Activated naive CD8-positive, alpha-beta T cell treated with anti-CD3 and anti-CD28 coated beads, Interleukin-2, amount 10 ng/mL, durations not matched to agents 7 days and 5 days (primary cell): ENCODE results near the gene FSHB. TPM values are rescaled to one million over a fixed set of nuclear protein-coding genes. Genes with fewer than 3 reads are reported as not detected.
"Not testable (repeated sequence)": the region's sequence is repeated elsewhere in the genome, so short reads cannot be mapped to it uniquely, and the experiment has no call there.

ENCODE experiments used
- ATAC-seq: fragments of 150-1000 bp; cut with Tn5 transposase; one replicate; pipeline ENCODE4 v1.10.0; 2021; ENCODE audit warnings: low read depth, moderate library complexity
- POLR2A ChIA-PET: fragments of 350-600 bp; sonication (Branson Sonifier 250); formaldehyde crosslinking; loops from one replicate; lab custom pipeline; 2021; ENCODE audit warnings: antibody characterized with exemption; lab: Charles Lee
- DNase-seq: peaks from one replicate; pipeline ENCODE4 v3.0.0; 2021
- H3K27ac Mint-ChIP-seq: one replicate; pipeline ENCODE4 v1.8.0; 2022; ENCODE audit warnings: mild to moderate bottlenecking, mixed read lengths
- H3K27me3 Mint-ChIP-seq: one replicate; pipeline ENCODE4 v1.8.0; 2022; ENCODE audit warnings: mild to moderate bottlenecking, moderate library complexity, mixed read lengths
- H3K36me3 Mint-ChIP-seq: one replicate; pipeline ENCODE4 v1.8.0; 2021; ENCODE audit warnings: mild to moderate bottlenecking, mixed read lengths
- H3K4me1 Mint-ChIP-seq: one replicate; pipeline ENCODE4 v1.8.0; 2021; ENCODE audit warnings: mixed read lengths
- H3K4me3 Mint-ChIP-seq: one replicate; pipeline ENCODE4 v1.8.0; 2022; ENCODE audit warnings: mild to moderate bottlenecking, moderate library complexity, mixed read lengths
- H3K9me3 Mint-ChIP-seq: one replicate; pipeline ENCODE4 v1.8.0; 2021; ENCODE audit warnings: mixed read lengths
- total RNA-seq, 2 experiments: library from RNA; stranded (reverse); gene quantifications; one replicate each; pipeline ENCODE4 v1.2.3, GENCODE V29; 2021

FSHB gene
- not detected for total RNA-seq

DNA sequence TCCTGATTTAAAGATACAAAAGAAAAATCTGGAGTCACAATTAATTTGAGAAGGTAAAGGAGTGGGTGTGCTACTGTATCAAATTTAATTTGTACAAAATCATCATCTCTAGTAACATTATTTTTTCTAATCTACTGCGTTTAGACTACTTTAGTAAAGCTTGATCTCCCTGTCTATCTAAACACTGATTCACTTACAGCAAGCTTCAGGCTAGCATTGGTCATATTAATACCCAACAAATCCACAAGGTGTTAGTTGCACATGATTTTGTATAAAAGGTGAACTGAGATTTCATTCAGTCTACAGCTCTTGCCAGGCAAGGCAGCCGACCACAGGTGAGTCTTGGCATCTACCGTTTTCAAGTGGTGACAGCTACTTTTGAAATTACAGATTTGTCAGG is at the start of gene FSHB:
Gene FSHB (plus strand): TSS at position 301 of the 400 bp plus-strand sequence. CDS start 889 bp downstream, outside the sequence.
- H3K27ac Mint-ChIP-seq, result no peak within 1 kb of the TSS
- peaks cover 6% of the 10 kb centered on the region for H3K27me3 Mint-ChIP-seq
- H3K9me3 Mint-ChIP-seq, result peaks cover 4% of the 10 kb centered on the region
- peaks cover 4% of the 10 kb centered on the region for H3K36me3 Mint-ChIP-seq
- ATAC-seq, result no peak
- DNase-seq, result no peak
- POLR2A ChIA-PET, result no interaction called here
- no peaks in the 10 kb centered on the region for H3K4me1 Mint-ChIP-seq
- H3K4me3 Mint-ChIP-seq, result no peak within 1 kb of the TSS

- no peak overlapping the region for H3K27ac Mint-ChIP-seq
- H3K36me3 Mint-ChIP-seq, result no peaks in the 10 kb centered on the region
- ATAC-seq, result no peak
- peaks cover 2% of the 10 kb centered on the region for H3K27me3 Mint-ChIP-seq
- POLR2A ChIA-PET, result no interaction called here
- no peak overlapping the region for H3K4me3 Mint-ChIP-seq
- no peaks in the 10 kb centered on the region for H3K9me3 Mint-ChIP-seq
- no peaks in the 10 kb centered on the region for H3K4me1 Mint-ChIP-seq
- DNase-seq, result no peak
These were observed 44.1 kb upstream of the FSHB start for GRCh38 chr11:30186748-30187147.

DNA sequence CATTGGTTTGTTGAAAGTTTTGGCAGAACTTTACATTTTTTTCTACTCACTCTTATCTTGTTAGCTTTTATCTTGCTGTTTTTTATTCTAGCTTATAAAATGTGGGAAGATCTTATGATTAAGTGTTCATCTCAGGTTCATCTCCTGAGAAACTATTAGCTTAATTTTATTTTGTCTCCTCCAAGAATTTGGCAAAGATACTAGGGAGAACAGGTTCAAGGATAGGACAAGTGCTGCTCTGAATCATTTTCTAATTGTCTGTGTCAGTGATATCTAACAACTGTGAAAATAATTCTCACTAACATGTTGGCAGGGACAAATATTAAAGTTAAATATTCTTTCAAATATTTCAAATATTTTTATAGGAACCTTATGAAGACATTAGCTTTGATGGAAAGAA is 38.2 kb upstream of the FSHB start:
- H3K4me3 Mint-ChIP-seq, result no peak overlapping the region
- H3K4me1 Mint-ChIP-seq, result no peaks in the 10 kb centered on the region
- no peak overlapping the region for H3K27ac Mint-ChIP-seq
- ATAC-seq (no peak), DNase-seq (no peak)
- H3K27me3 Mint-ChIP-seq, result peaks cover 10% of the 10 kb centered on the region
- H3K9me3 Mint-ChIP-seq, result no peaks in the 10 kb centered on the region
- H3K36me3 Mint-ChIP-seq, result no peaks in the 10 kb centered on the region
- POLR2A ChIA-PET, result no interaction called here

DNA sequence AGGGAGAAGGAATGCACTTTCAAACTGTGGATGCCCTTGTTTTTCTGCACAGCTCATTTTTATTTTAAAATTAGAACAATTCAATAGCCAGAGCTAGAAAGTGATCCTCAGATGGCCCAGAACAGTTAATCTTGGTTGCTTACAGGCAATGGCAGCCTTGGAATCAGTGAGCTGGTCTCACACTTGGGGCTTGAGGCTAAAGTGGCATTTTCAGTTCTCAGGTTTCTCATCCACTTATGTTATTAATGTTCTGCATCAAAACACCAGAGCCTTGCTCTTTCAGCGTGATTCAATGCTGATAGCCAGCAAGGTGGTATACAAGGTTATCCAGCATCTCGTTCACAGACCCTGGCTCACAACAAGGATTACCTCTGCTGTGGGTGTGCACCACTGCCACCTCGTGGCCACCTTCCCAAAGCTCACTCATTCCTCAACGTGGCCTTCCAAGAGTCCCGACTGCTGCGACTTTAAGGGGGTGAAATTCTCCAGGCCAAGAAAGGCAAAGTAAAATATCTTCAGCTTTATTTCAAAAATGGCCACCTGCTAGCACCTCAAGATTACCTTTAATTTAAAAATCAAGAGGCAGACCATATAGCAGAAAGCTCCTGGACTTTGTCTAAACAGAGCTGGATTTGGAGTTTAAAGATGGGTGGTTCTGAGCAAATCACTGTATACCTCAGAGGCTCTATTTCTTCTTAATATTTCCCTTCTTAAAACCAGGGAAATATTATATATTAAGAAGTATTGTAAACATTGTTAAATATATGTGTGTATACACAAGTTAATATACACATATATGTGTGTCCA is 34.2 kb upstream of the FSHB start:
- peak; percentile 65 for ATAC-seq
- H3K36me3 Mint-ChIP-seq, result no peaks in the 10 kb centered on the region
- POLR2A ChIA-PET, result no interaction called here
- no peak overlapping the region for H3K4me3 Mint-ChIP-seq
- no peaks in the 10 kb centered on the region for H3K4me1 Mint-ChIP-seq
- peaks cover 8% of the 10 kb centered on the region for H3K27me3 Mint-ChIP-seq
- H3K27ac Mint-ChIP-seq, result no peak overlapping the region
- DNase-seq, result peak; percentile 56
- H3K9me3 Mint-ChIP-seq, result peaks cover 5% of the 10 kb centered on the region

DNA sequence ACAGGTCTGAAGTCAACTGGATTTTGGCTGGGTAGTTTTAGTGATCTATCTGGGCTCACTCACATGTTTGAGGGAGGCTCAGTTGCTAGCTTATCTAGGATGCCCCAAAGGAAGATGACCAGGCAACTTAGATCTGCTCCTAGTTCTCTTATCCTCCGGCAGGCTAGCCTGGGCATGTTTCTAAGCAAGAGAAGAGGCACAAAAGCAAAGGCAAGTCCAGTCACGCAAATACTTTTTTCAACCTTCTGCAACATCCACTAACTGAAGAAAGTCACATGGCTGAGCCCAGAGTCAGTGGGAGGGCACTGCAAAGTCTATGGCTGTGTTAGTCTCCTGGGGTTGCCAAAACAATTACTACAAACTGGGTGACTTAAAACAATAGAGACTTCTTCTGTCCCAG is 32.9 kb upstream of the FSHB start:
- POLR2A ChIA-PET, result no interaction called here
- no peak for ATAC-seq

DNA sequence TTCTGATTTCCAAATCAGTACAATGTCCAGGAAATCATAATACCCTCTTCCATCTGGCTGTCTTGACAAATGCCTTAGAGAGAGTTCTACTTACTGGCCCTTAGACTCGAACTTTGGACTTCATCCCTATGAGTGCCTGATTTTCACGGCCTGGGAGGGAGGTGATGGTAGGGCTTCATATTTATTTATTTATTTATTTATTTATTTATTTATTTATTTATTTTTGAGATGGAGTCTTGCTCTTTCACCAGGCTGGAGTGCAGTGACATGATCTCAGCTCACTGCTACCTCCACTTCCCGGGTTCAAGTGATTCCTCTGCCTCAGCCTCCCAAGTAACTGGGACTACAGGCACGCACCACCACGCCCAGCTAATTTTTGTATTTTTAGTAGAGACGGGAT is 27.8 kb upstream of the FSHB start:
- ATAC-seq, H3K27me3 Mint-ChIP-seq, DNase-seq, POLR2A ChIA-PET, H3K4me1 Mint-ChIP-seq, H3K9me3 Mint-ChIP-seq, H3K36me3 Mint-ChIP-seq, H3K27ac Mint-ChIP-seq, H3K4me3 Mint-ChIP-seq: not testable (repeated sequence)

More for the DNA sequence above, 32.9 kb upstream of the FSHB start:
- Mint-ChIP-seq H3K36me3 (no peaks in the 10 kb centered on the region), H3K27me3 (peaks cover 8% of the 10 kb centered on the region), H3K4me1 (no peaks in the 10 kb centered on the region), H3K4me3 (no peak overlapping the region), H3K27ac (no peak overlapping the region), H3K9me3 (peaks cover 5% of the 10 kb centered on the region)
- no peak for DNase-seq

GRCh38 chr11:30203850-30204249 is 27.0 kb upstream of the FSHB start:
- POLR2A ChIA-PET, result no interaction called here
- H3K9me3 Mint-ChIP-seq, result peaks cover 5% of the 10 kb centered on the region
- H3K27ac Mint-ChIP-seq, result no peak overlapping the region
- ATAC-seq (no peak), DNase-seq (no peak)
- no peaks in the 10 kb centered on the region for H3K4me1 Mint-ChIP-seq
- peaks cover 2% of the 10 kb centered on the region for H3K27me3 Mint-ChIP-seq
- no peak overlapping the region for H3K4me3 Mint-ChIP-seq
- H3K36me3 Mint-ChIP-seq, result no peaks in the 10 kb centered on the region

DNA sequence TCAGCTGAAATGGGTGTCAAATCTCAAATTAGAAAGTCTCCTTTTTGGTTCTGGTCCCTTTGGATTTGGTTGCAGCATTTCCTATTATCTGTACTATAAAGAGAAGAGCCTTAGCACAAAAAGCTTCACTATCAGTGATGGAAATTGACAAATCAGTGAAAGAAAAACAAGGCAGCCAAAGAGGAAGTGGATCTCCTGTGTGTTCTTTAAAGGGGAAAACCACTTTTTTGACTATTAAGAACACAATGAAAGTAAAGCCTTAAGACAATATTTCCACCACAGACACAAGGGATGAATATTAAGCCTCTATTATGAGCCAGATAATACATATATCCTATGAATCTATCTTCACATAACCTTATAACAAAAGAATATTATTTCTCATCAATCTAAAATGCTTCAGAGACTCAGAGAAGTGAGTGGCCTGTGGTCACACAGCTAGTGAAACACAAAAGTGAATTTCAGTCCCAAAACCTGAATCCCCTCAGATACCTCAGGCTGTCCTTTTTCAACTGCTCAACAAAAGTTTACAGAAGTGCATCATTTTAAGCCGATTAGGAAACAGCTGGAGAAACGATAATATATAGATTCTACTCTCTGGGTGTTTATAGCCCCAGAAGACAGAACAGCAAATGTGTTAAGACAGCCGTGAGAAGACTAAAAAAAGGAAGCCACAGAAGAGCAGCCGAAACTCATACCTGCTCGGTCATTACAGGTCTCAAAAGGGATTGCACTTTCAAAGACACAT is 24.4 kb upstream of the FSHB start:
- Mint-ChIP-seq H3K27ac (no peak overlapping the region), H3K4me1 (no peaks in the 10 kb centered on the region), H3K27me3 (peaks cover 2% of the 10 kb centered on the region), H3K4me3 (no peak overlapping the region), H3K36me3 (no peaks in the 10 kb centered on the region), H3K9me3 (no peaks in the 10 kb centered on the region)
- DNase-seq (no peak), ATAC-seq (no peak)
- POLR2A ChIA-PET, result no interaction called here

DNA sequence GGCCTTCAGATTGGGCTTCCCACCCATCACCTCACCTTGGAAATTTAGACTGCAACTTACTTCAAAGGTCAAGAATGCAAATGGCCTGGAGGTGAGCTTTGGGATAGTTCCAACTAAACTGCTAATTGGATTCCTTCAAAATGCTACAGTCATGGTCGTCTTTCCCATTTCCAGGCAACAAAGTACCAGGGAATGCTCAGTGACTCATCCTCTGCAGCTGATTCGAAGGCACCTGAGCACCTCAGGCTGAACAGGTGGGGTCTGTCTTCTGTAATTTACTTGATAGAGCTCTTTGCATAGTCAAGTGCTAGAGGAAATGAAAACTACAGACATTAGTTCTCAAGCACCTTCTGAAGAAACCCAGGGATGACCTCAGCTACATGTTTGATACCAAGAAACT is 20.5 kb upstream of the FSHB start:
- H3K27me3 Mint-ChIP-seq, result no peaks in the 10 kb centered on the region
- H3K36me3 Mint-ChIP-seq, result no peaks in the 10 kb centered on the region
- no peak overlapping the region for H3K27ac Mint-ChIP-seq

DNA sequence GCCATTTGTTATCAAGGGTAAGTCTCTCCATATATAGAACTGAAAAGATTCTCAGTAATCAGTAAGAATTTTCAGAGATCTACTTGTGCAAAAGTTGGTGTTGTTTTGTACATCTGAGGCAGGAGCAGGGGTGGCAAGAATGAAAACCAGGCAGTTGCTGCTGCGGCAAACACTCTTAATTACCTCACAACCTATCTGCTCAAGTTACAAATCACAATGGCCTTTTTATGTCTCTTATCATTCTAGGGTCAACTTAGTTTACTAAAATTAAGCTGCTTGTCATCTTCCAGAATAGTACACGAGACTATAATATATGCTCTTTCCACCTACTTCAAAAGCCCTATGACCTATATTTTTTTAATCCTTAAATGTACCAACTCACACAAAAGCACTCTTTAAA is 14.3 kb upstream of the FSHB start:
- DNase-seq, result no peak
- H3K4me3 Mint-ChIP-seq, result no peak overlapping the region
- no peak for ATAC-seq
- H3K27me3 Mint-ChIP-seq, result no peaks in the 10 kb centered on the region
- H3K36me3 Mint-ChIP-seq, result no peaks in the 10 kb centered on the region
- H3K4me1 Mint-ChIP-seq, result no peaks in the 10 kb centered on the region
- H3K9me3 Mint-ChIP-seq, result no peaks in the 10 kb centered on the region
- H3K27ac Mint-ChIP-seq, result no peak overlapping the region
- POLR2A ChIA-PET, result no interaction called here

More for the DNA sequence above, 20.5 kb upstream of the FSHB start:
- ATAC-seq (no peak), DNase-seq (no peak)
- no peaks in the 10 kb centered on the region for H3K9me3 Mint-ChIP-seq
- H3K4me1 Mint-ChIP-seq, result no peaks in the 10 kb centered on the region
- H3K4me3 Mint-ChIP-seq, result no peak overlapping the region
- POLR2A ChIA-PET, result no interaction called here

DNA sequence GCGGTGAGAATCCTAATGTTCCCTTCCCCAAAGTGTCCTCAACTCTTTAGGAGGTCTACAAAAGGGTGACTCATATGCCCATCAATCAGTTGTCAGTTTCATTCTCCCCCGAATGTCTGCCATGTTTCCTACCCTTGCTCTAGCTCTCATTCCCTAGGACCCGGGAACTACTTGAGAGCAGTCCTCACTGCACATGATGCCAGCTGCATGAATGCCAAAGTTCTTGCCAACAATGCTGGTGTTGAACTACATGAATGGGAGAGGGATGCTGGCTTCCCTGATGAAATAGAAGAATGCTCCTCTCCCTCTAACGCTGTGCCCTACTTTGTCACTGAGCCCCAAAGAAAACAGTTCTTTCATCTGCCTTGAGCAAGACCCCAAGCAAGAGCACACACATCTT is 12.5 kb upstream of the FSHB start:
- ATAC-seq, result no peak
- no peak overlapping the region for H3K27ac Mint-ChIP-seq
- H3K4me1 Mint-ChIP-seq, result no peaks in the 10 kb centered on the region
- DNase-seq, result no peak
- no peak overlapping the region for H3K4me3 Mint-ChIP-seq
- H3K9me3 Mint-ChIP-seq, result no peaks in the 10 kb centered on the region
- H3K36me3 Mint-ChIP-seq, result no peaks in the 10 kb centered on the region
- H3K27me3 Mint-ChIP-seq, result no peaks in the 10 kb centered on the region
- POLR2A ChIA-PET, result no interaction called here

- ATAC-seq, result no peak
- H3K36me3 Mint-ChIP-seq, result peaks cover 4% of the 10 kb centered on the region
These were observed 5.2 kb upstream of the FSHB start for GRCh38 chr11:30225642-30226041.

GRCh38 chr11:30228323-30228884 is 2.4 kb upstream of the FSHB start:
- Mint-ChIP-seq H3K4me3 (no peak overlapping the region), H3K9me3 (peaks cover 4% of the 10 kb centered on the region), H3K27me3 (peaks cover 6% of the 10 kb centered on the region), H3K27ac (no peak overlapping the region), H3K36me3 (peaks cover 4% of the 10 kb centered on the region), H3K4me1 (no peaks in the 10 kb centered on the region)
- DNase-seq, result no peak
- POLR2A ChIA-PET, result no interaction called here
- ATAC-seq, result no peak

More at GRCh38 chr11:30225642-30226041, 5.2 kb upstream of the FSHB start:
- DNase-seq, result no peak
- Mint-ChIP-seq H3K27ac (no peak overlapping the region), H3K9me3 (peaks cover 4% of the 10 kb centered on the region), H3K4me1 (no peaks in the 10 kb centered on the region), H3K27me3 (no peaks in the 10 kb centered on the region), H3K4me3 (no peak overlapping the region)
- POLR2A ChIA-PET, result no interaction called here

- H3K9me3 Mint-ChIP-seq, result no peaks in the 10 kb centered on the region
- H3K4me1 Mint-ChIP-seq, result no peaks in the 10 kb centered on the region
- no peak overlapping the region for H3K4me3 Mint-ChIP-seq
- ATAC-seq (no peak), DNase-seq (no peak)
- H3K27ac Mint-ChIP-seq, result no peak overlapping the region
- H3K27me3 Mint-ChIP-seq, result peaks cover under 1% of the 10 kb centered on the region
- no peaks in the 10 kb centered on the region for H3K36me3 Mint-ChIP-seq
- POLR2A ChIA-PET, result no interaction called here
These were observed 8.2 kb downstream of the FSHB start for GRCh38 chr11:30239025-30239424.
